ENCODE data around the gene THRSP. TPM values are rescaled to one million over a fixed set of nuclear protein-coding genes. Genes with fewer than 3 reads are reported as not detected.
A peak's percentile ranks its signal among the peaks of the same experiment; 100 is the strongest.
"Not testable (repeated sequence)": the region's sequence is repeated elsewhere in the genome, so short reads cannot be mapped to it uniquely, and the experiment has no call there.

THRSP gene
- total RNA-seq, 1 donor from 2014 or later = not detected

DNA sequence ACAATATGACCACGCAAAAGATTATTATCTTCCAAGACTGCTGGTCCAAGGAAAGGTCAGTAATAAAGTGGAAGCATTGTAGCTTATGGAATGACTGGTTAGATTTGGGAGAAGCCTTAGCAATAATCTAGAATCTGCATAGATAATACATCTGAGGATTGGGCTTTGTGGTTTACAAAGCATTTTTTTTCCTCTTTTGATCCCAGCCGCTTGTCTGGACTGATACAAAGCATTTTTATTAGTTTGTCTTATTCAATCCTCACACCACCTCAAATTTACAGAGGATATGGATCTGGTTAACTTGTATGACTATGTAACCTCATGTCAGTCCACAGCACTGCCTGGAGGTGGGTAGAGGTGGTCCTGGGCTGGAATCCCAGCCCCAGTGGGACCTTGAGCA lies 990 bp upstream of the THRSP start:
- no peak for DNase-seq (ENCODE audit: low read depth in 2 of 2)

DNA sequence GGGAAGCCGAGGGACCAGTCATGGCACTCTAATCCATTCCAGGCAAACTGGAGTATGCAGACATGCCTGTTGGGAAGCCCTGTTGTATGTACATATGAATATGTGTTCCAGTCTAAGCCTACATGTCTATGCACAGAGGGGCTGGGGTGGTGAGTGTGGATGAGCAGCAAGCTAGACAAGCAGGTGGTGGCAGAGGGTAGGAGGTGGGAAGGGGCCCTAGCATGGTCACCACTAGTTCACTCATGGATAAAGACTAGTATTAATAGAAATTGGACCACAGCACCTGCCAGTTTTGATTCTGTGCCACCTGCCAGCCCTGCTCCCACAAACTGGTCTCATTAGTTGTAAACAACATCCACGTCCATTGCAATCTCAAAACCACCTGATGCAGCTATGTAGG lies 1.5 kb downstream of the THRSP start:
- DNase-seq (ENCODE audit: low read depth in 2 of 2) = no peak

DNA sequence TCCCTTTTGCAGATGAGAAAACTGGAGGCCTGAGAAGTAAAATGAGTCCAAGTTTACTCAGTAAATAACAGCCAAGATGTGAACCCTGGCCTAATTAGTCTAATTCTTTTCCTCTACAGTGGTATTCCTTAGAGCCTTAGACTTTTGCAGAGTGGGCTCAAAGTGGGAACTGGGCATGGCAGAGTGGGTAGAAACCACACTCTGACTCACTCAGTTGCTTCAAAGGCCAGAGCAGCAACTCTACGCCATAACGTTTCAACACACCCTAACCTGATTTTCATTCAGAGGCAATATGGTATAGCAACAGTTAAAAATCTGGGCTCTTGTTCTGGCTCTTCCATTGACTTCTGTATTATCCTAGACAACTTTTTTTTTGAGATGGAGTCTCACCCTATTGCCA lies 2.8 kb downstream of the THRSP start:
- DNase-seq (ENCODE audit: low read depth in 2 of 2) = no peak

DNA sequence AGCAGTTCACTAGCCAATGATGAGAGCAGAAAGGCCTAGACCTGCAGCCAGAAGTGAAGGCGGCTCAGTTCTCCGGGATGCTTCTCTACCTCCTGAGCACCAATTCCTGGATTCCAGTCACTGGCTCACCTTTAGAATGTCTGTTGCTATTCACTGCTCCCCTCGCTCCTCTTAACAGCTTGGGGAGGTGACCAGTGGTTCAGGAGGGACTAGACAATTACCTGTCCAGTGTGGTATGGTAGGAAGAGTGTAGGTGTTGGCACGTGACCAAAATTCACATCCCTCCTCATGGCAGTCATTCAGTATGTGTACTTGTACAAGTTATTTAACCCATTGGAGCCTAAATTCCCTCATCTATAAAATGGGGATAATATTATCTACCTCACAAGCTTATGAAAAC lies 4.0 kb downstream of the THRSP start:
- DNase-seq (ENCODE audit: low read depth in 2 of 2) = no peak

DNA sequence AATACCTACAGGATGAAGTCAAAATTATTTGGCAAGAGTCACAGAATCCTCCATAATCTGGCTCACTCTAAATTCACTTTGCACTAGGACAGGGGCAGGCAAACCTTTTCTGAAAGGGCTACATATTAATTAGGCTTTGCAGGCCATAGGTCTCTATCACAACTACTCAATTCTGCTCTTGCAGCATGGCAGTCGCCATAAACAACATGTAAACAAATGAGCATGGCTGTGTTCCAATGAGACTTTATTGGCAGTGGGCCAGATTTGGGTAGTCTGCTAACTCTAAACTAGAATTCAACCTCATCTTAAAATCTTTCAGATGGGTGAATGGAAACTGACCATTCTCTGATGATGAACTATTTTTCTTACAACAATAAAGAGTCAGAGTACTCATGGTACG lies 5.8 kb downstream of the THRSP start:
- peak in 1 of 2 donors; percentile 31 for DNase-seq (ENCODE audit: low read depth in 2 of 2)

DNA sequence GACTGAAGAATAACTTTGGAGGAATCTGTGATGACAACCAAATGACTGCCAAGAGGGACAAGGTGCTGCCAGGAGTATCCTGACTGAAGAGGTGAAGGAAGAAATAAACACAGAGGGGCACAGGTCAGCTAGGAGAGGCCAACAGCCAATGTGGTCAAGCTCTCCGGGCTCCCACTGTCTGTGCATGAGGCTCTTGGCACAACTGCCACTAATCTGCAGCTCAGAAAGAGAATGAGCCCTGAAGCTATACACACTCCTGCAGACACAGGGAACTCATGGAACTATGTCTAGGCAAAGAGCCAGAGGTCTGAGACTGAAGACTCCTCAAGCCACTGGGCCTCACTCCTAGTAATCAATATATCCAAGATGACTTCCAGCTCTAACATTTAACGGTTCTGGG lies 7.0 kb downstream of the THRSP start:
- DNase-seq (ENCODE audit: low read depth in 2 of 2) = no peak

DNA sequence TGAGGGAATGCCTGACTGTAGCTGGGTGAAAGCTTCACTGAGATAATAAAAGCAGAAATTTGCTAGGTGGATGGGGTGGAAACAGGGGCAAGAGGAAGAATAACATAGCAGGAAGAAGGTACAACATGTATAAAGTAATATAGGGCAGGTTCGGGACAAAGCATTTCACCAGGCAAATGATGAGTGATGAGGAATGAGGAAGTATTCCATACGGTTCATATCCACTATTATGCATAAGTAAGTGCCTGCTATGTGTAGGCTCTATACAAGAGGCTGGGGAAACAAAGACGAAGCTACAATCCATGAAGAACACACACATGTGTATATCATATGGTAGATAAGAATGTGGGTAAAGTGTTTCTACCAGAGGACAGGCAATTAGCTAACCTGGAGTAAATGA lies 8.1 kb downstream of the THRSP start:
- no peak for DNase-seq (ENCODE audit: low read depth in 2 of 2)

DNA sequence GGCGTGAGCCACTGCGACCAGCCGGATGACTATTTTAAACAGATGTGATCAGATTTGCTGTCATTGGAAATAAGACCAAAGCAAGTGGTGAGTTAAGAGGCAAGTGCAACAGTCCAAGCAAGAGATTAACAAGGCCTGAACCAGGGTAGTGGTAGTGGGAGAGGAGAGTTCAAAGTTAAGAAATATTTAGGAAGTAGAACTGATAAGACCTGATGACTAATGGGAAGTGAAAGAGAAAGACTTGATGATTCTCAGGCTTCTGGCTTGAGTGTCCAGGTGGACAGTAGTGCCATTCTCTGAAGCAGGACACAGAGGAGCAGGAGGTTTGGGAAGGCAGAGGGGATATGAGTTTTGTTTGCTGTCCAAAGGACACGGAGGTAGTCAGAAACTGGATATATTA lies 8.8 kb downstream of the THRSP start:
- DNase-seq (ENCODE audit: low read depth in 2 of 2) = no peak

DNA sequence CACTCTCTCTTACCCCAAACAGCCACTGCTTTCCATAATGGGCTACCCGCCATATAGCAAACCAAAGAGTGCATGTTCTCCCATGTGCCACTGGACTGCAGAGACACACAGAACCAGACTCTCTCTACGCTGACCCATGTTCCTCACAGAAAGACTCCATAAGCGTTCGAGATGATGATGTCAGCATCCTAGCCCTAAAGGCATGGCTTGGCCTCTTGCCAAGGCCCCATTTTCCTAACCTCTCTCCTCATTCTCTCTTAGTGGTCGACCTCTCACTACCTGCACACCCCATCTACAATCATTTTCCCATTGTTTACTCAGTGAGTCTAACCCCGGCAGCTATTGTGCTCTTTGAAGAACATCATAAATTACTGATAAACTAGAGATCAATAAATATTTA lies 11.1 kb downstream of the THRSP start:
- DNase-seq (ENCODE audit: low read depth in 2 of 2) = no peak

DNA sequence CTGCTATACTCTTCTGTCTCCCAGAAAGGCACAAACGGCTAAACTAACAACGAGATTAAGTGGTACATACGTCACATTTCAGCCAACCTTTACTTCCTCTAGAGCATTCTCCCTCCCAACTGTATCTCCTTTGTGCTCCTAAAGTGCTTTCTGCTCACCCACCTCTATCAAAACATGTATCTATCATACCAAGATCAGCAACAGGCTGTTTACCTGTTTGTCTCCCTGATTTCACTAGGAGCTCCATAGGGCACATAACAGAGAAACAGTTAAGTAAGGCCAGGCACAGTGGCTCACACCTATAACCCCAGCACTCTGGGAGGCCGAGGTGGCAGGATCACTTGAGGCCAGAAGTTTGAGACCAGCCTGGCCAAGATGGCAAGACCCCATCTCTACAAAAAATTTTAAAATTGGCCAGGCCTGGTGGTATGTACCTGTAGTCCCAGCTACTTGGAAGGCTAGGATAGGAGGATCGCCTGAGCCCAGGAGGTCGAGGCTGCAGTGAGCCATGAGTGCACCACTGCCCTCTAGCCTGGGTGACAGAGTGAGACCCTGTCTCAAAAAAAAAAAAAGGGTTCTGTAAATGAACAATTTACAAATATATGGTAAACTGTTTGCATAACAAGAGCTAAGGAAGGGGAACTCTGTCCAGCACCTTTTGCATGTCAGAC lies 13.2 kb downstream of the THRSP start:
- no peak for DNase-seq (ENCODE audit: low read depth in 2 of 2)

DNA sequence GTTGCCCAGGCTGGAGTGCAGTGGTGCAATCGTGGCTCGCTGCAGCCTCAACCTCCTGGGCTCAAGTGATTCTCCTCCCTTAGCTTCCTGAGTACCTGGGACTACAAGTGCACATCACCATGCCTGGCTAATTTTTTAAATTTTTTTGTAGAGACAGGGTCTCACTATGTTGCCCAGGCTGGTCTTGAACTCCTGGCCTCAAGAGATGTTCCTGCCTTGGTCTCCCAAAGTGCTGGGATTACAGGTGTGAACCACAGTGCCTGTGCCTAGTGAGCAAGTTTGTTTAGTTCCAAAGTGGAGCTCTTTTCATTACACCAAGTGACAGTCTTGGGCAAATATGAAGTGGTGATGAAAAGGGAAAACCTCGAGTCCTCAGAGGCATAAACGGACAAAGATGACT lies 13.9 kb downstream of the THRSP start:
- DNase-seq (ENCODE audit: low read depth in 2 of 2) = not testable (repeated sequence)

DNA sequence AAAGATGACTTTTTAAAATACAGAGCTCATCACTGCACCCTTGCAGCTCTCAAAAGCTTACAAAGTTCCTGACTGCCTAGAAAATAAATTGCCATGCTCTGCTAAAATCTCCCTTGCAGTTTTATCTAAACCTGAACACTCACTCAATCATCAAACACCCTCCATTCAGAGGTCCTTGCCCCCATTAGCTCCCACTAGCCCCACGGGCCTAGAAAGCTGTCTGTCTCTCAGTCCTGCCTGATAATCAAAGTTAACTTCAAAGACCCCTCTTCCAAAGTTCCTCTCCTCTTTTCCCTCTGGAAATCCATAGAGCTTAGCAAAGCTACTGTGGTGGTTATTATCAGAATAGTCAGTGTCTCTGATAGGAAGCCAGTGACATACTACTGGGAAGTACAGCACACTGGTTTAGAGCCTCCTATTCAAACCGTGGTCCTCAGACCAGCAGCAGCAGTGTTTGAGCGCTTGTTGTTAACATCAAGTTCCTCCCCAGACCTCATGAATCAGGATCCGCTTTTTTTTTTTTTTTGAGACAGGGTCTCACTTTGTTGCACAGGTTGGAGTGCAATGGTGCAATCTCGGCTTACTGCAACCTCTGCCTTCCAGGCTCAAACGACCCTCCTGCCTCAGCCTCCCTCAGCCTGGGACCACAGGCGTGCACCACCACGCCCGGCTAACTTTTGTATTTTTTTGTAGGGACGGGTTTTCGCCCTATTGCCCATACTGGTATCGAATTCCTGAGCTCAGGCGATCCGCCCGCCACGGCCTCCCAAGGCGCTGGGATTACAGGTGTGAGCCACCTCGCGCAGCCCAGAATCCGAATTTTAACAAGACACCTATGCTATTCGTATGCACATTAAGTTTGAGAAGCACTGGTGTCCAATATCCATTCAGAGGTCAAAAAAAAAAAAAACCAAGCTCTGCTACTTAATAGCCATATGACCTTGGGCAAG lies 14.8 kb downstream of the THRSP start:
- DNase-seq (ENCODE audit: low read depth in 2 of 2) = no peak

DNA sequence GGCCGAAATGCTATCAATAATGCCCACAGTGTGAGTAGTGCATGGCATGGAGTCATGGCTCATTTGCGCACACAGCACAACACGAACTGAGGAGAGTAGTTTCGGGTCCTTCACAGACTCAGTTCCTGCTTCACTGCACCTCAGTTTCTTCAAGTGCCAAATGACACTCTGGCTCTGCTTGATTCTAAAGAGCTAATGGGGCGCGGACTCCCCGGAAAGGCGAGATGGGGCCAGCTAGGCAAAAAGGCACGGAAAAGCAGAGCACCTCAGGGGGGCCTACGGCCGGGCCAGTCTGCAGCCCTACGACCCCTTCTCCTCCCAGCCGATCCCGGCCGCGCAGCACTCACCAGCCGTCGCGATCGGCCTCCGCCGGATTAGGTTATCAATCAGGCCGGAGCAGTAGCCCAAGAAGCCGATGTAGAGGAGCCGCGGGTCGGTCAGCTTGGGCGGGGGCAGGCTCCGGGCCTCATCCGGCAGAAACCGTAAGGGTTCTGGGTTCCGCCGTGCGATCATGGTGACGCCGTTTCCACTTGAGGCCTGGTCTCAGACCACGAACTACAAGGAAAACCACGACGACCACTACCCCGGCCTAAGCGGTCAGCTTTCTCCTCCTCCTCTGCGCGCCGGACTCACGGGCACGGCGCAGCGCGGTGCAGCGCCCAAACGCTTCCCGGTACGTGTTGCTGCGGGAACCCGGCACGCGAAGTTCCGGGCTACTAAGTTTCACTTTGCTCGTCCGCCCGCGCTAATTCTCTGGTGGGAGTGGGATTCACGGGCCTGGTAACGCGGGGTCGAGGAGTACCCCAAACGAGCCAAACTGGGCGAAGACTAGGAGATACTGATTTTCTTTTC lies 15.8 kb downstream of the THRSP start, which contains the start of gene NDUFC2:
NDUFC2 (minus strand) TSS at position 631 of the 852 bp plus-strand sequence; CDS start at position 513, 118 bp downstream.
- DNase-seq (ENCODE audit: low read depth in 2 of 2) = peak; percentile 69 to 88

DNA sequence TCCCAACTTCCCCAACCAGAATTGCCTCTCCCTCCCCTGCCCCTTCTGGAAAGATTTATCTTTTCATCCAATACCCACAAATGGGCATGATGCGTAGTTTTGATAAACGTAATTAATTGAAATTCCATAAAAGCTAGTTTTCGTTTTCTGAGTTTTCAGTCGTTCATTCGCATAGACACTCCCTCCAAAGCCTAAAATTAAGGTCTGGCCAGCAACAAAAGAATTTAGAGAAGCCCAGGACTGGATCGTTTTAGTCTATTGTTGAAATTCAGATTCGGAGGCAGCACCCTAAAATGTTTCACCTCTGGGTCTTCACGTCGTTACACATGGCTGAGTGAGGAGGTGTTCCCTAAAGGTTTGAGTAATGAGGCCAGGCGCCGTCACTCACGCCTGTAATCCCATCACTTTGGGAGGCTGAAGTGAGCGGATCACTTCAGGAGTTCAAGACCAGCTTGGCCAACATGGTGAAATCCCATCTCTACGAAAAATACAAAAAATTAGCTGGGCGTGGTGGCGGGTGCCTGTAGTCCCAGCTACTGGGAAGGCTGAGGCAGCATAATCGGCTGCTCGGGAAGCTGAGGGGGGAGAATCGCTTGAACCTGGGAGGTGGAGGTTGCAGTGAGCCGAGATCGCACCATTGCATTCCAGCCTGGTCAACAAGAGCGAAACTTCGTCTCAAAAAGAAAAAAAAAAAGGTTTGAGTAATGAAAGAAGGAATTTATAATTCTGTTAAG lies 16.6 kb downstream of the THRSP start:
- DNase-seq (ENCODE audit: low read depth in 2 of 2) = no peak

DNA sequence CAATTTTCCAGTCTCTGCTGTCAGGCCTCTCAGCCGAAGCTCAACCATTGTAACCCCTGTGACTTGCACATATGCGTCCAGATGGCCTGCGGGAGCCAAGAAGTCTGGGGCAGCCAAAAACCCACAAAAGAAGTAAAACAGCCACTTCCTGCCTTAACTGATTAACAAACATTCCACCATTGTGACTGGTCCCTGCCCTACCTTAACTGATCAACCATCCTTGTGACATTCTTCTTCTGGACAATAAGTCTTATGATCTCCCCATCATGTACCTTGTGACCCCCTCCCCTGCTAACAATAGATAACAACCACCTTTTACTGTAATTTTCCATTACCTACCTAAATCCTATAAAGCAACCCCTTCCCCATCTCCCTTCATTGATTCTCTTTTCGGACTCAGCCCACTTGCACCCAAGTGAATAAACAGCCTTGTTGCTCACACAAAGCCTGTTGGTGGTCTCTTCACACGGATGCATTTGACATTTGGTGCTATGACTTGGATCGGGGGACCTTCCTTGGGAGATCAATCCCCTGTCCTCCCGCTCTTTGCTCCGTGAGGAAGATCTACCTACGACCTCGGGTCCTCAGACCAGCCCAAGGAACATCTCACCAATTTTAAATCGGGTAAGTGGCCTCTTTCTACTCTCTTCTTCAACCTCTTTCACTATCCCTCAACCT lies 17.3 kb downstream of the THRSP start:
- peak in 1 of 2 donors; percentile 9 for DNase-seq (ENCODE audit: low read depth in 2 of 2)

DNA sequence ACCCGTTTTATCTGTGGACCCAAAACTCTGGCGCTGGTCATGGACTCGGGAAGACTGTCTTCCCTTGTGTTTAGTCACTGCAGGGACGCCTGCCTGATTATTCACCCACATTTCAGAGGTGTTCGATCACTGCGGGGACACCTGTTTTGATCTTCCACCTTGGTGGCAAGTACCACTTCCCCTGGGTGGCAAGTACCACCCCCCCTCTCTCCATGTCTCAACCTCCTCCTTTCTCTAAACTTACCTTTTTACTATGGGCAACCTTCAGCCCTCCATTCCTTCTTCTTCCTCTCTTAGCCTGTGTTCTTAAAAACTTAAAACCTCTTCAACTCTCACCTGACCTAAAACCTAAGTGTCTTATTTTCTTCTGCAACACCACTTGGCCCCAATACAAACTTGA lies 17.9 kb downstream of the THRSP start:
- no peak for DNase-seq (ENCODE audit: low read depth in 2 of 2)

DNA sequence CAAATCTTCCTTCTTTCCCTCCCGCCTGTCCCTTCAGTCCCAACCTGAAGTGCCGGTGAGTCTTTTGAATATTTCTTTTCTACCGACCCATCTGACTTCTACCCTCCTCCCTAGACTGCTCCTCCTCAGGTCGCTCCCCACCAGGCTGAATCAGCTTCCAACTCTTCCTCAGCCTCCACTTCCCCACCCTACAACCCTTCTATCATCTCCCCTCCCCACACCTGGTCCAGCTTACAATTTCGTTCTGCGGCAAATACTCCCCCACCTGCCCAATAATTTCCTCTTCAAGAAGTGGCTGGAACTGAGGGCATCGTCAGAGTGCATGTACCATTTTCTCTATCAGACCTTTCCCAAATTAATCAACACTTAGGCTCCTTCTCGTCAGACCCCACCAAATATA lies 18.5 kb downstream of the THRSP start:
- no peak for DNase-seq (ENCODE audit: low read depth in 2 of 2)

DNA sequence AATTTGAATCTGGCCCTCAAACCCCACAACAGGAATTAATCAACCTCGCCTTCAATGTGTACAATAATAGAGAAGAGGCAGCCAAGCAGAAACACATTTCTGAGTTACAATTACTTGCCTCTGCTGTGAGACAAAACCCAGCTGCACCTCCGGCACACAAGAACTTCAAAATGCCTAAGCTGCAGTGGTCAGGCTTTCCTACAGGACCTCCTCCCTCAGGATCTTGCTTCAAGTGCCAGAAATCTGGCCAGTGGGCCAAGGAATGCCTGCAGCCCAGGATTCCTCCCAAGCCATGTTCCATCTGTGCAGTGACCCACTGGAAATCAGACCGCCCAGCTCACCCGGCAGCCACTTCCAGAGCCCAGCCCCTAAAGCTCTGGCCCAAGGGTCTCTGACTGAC lies 19.4 kb downstream of the THRSP start:
- DNase-seq (ENCODE audit: low read depth in 2 of 2) = no peak

DNA sequence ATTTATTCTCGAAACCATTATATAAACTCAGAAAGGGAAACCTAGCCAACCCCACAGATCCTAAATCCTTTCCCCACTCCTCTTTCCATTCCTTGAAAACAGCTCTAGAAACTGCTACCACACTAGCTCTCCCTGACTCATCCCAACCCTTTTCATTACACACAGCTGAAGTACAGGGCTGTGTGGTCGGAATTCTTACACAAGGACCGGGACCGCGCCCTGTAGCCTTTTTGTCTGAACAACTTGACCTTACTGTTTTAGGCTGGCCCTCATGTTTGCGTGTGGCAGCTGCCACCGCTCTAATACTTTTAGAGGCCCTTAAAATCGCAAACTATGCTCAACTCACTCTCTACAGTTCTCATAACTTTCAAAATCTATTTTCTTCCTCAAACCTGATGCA lies 20.8 kb downstream of the THRSP start:
- DNase-seq (ENCODE audit: low read depth in 2 of 2) = not testable (repeated sequence)

DNA sequence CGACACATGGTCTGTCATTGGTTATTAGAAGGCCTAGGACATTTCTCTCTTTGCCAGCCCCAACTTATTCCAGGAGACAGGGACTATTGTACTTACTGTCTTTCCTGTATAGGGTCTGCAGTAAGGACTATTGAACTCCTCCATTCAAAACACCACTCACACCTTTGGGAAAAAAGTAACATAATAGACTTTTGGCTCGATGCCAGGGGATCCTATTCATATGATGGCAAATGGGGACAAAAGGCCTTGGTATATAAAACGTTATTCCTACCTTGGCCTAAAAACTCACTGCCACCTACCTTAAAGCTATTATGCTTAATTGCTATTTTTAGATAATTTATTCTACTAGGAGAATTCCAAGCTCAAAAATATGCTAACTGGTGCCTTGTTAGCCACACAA lies 22.3 kb downstream of the THRSP start:
- DNase-seq (ENCODE audit: low read depth in 2 of 2) = peak in 1 of 2 donors; percentile 17
